GM19043 (cell line): ENCODE results near the gene ZBTB40.

Source experiments
- ATAC-seq: cut with Tn5 transposase; IDR thresholded peaks from one replicate; pipeline ENCODE4 v1.9.1; 2021; ENCODE audit warnings: low read depth; ENCODE audit not compliant: unreplicated experiment

Gene ZBTB40

DNA sequence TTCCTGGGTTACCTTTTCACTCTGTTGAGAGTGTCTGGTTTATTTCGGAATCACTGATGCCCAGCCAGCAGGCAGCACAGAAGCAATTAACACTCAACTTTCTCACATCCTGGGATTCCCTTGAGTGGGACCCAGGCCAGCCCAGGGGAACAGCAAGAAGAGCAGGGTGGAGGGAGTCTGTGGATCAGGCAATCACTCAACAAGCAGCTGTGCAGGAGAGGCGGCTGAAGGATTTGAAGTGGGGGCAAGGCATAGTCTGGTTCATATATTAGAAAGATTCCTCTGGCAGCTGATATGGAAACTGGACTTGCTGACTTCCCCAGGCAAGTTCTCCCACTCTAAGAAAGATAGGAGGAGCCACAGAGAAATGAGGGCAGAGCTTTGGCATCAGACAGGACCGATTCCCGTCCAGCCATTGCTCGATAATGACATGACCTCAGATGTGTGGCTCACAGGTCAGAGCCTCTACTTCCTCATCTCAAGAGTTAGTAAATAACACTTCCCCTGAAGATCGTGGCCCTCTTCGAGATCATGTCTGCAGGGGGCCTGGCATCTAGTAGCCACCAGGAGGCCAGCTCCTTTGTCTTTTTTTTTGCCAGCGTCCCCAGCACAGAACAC lies 124.0 kb downstream of the ZBTB40 start:
- no peak for ATAC-seq

- ATAC-seq, result no peak
Observed at GRCh38 chr1:22576150-22576544, 124.5 kb downstream of the ZBTB40 start.

DNA sequence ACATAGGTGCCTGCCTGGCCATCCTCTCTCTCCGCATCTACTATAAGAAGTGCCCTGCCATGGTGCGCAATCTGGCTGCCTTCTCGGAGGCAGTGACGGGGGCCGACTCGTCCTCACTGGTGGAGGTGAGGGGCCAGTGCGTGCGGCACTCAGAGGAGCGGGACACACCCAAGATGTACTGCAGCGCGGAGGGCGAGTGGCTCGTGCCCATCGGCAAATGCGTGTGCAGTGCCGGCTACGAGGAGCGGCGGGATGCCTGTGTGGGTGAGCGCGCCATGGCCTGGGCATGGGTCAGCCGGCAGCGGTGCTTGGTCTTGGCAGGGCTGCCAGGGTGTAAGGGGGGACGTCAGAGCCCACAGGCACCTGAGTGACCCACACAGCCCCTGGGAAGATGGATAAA lies 125.0 kb downstream of the ZBTB40 start:
- no peak for ATAC-seq

GRCh38 chr1:22578732-22579361 lies 127.2 kb downstream of the ZBTB40 start:
- no peak for ATAC-seq

DNA sequence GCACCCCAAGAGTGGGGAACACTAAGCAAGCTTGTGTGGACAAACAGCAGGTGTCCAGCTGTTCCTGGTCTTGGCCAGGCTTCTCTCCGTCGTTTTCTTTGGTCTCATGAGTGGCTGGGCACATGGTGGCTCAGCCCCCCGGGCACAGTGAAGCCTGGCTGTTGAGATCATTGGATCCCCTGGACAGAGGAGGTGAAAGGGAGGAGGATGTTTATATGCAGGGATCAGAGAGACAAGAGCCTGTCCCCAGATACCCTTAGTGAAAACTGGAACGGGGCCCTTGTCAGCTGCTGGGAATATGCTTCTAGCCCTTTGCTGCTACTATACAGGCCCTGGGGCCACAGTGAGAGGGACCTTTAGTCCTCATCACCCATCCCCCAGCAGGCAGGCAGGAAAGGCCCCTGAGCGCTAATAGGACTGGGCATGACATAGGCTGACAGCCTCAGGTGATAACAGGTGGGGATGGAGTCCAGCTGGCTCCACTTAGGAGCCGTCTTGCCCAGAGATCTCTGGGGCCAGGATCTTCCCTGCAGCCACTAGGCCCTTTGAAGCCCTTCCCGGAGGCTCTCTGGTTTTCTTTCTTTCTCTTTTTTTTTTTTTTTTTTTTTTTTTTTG lies 128.0 kb downstream of the ZBTB40 start:
- no peak for ATAC-seq
